Mononuclear cell (primary cell): ENCODE measurements around the gene CXCR5. TPM values are rescaled to one million over a fixed set of nuclear protein-coding genes. Genes with fewer than 3 reads are reported as not detected.

Source experiments
- H3K27me3 ChIP-seq: 2 replicates; pipeline ENCODE4 v1.6.0; 2011; ENCODE audit warnings: low read length, control low read depth; ENCODE audit not compliant: insufficient read depth
- H3K4me1 ChIP-seq: 2 replicates; pipeline ENCODE4 v1.5.1; 2011; ENCODE audit warnings: mild to moderate bottlenecking, low read length, control low read depth; ENCODE audit not compliant: insufficient read depth
- H3K4me3 ChIP-seq: 2 replicates; pipeline ENCODE4 v1.5.1; 2011; ENCODE audit warnings: mild to moderate bottlenecking, low read length, moderate library complexity
- H3K9me3 ChIP-seq: 2 replicates; pipeline ENCODE4 v1.5.1; 2011; ENCODE audit warnings: low read depth, mild to moderate bottlenecking, control low read depth, low read length
- total RNA-seq: library from RNA; depleted of rRNA; stranded (reverse); fragments of >200 nt; gene quantifications from one replicate; pipeline ENCODE4 v1.2.3, GENCODE V29; 2012

The CXCR5 gene
- total RNA-seq, 1 donor, result 11.1 TPM

DNA sequence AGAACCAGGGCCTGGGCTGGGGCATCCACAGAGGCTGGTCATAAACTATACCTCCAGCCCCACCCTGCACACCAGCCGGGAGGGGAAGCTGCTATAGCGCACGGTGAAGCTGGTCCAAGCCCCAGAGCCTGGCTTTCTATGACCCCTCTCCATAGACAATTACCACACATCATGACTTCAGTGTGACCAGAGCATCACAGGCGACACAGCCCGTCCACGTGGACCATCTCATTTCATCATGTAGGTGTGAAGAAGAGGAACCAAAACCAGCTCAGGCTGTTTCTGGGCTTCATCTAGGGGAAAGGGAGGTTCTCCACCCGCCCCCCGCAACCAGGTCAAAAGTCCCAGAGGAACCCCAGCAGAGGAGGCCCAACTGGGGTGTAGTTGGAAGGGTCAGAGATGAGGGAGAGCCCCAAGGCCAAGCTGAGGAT lies 3.0 kb downstream of the CXCR5 start:
- Histone ChIP-seq H3K27me3 (no peaks in the 10 kb centered on the region), H3K9me3 (no peaks in the 10 kb centered on the region), H3K4me1 (peaks cover 67% of the 10 kb centered on the region), H3K4me3 (no peak overlapping the region)

DNA sequence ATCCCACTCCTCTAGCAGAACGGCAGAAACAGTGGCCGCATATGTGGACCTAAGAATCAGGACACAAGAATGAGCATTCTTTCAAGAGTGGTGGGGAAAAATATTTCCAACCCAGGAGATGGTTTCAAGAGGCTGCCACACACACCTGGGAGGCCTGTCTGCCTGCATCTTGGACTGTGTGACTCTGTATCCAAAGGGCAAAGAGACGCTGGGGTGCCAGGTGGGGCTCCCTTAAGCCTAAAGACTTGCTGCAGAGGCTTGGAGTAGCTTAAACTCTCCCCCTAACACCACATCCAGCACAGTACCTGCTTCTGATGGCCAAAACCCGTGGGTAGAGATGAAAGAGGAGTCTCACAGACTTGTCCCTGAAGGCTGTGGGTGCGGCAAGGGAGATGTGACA lies 3.5 kb downstream of the CXCR5 start:
- Histone ChIP-seq H3K4me1 (peaks cover 71% of the 10 kb centered on the region), H3K9me3 (no peaks in the 10 kb centered on the region), H3K4me3 (no peak overlapping the region), H3K27me3 (no peaks in the 10 kb centered on the region)

DNA sequence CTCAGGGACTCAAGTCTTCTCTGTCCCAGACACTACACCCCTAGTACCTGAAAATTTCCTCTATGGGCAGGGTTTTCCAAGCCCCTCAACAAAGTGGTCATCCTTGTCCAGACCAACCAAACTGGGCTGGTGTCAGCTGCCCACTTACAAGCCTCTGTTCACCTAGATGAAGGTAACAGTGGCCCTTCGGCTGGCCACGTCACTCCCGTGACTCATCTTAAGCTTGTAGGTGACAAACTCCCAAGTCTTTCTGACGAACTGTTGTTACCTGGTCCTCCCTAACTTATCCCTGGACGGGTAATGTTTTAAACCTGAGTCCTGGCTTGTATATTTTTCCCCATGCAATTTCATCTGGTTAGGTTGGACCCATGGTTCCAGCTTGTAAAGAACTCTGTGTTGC lies 4.7 kb downstream of the CXCR5 start:
- no peaks in the 10 kb centered on the region for H3K9me3 ChIP-seq
- H3K4me1 ChIP-seq, result peaks cover 71% of the 10 kb centered on the region
- no peak overlapping the region for H3K4me3 ChIP-seq
- H3K27me3 ChIP-seq, result no peaks in the 10 kb centered on the region

DNA sequence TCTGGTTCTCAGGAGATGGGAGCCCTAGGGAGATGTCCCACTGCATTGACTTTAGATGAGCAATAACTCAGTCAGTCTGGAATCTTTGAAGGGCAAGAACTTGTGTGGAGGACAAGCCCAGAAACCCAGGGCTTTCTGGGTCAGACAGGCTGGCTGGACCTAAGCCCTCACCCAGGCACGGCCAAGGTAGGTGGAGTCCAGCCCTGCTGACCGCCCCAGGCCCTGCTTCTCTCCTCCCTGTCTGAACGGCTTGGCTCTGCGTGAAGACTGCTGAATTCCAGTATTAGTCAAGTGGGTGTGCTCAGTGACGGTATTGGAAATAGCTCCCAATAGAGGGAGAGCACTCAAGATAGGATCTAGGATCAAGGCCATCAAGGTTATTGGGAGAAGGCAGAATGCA lies 6.1 kb downstream of the CXCR5 start:
- Histone ChIP-seq H3K27me3 (no peaks in the 10 kb centered on the region), H3K9me3 (no peaks in the 10 kb centered on the region), H3K4me3 (no peak overlapping the region), H3K4me1 (peaks cover 85% of the 10 kb centered on the region)

DNA sequence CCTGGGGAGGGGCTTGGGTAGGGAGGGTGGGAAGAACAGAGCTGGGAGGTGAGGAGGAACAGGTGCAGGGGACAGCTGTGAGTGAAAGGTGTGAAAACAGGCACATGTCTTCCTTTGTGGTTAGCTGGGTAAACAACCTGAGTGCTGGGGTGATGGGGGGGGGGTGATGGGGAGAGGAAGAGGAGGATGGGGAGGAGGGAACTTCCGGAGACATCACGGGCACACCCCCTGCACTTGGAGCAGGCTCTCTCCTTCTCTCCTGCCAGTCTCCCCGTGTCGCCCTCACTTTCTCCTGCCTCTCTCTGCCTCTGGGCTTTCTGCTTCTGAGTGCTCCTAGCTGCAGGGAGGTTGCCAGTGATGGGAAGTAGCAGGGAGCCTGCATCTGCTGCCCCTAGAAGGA lies 8.8 kb downstream of the CXCR5 start:
- Histone ChIP-seq H3K9me3 (no peaks in the 10 kb centered on the region), H3K4me3 (no peak overlapping the region), H3K27me3 (no peaks in the 10 kb centered on the region), H3K4me1 (peaks cover 99% of the 10 kb centered on the region)

DNA sequence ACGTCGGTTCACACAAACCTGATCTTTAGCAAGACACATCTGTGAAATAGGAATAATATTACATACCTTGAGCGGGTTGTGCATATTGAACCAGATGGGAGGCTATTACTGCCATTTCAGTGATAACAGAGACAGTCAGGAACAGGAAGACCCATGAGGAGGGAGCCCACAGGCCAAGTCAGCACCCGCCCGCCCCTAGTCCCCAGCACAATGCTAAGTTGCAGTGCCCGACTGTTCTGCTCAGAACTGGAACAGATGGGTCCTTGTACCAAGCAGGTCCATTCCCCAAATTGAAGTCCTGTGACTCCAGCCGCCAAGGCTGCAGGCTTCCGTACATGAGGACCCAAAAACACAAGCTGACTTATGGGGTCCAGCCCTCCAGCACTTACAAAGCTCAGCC lies 9.3 kb downstream of the CXCR5 start:
- no peaks in the 10 kb centered on the region for H3K9me3 ChIP-seq
- H3K27me3 ChIP-seq, result no peaks in the 10 kb centered on the region
- H3K4me3 ChIP-seq, result no peak overlapping the region
- peaks cover 99% of the 10 kb centered on the region for H3K4me1 ChIP-seq

DNA sequence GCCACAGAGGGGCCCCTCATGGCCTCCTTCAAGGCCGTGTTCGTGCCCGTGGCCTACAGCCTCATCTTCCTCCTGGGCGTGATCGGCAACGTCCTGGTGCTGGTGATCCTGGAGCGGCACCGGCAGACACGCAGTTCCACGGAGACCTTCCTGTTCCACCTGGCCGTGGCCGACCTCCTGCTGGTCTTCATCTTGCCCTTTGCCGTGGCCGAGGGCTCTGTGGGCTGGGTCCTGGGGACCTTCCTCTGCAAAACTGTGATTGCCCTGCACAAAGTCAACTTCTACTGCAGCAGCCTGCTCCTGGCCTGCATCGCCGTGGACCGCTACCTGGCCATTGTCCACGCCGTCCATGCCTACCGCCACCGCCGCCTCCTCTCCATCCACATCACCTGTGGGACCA lies 10.0 kb downstream of the CXCR5 start:
- H3K9me3 ChIP-seq, result no peaks in the 10 kb centered on the region
- H3K4me1 ChIP-seq, result peaks cover 92% of the 10 kb centered on the region
- H3K27me3 ChIP-seq, result no peaks in the 10 kb centered on the region
- H3K4me3 ChIP-seq, result no peak overlapping the region

DNA sequence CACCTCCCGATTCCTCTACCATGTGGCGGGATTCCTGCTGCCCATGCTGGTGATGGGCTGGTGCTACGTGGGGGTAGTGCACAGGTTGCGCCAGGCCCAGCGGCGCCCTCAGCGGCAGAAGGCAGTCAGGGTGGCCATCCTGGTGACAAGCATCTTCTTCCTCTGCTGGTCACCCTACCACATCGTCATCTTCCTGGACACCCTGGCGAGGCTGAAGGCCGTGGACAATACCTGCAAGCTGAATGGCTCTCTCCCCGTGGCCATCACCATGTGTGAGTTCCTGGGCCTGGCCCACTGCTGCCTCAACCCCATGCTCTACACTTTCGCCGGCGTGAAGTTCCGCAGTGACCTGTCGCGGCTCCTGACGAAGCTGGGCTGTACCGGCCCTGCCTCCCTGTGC lies 10.5 kb downstream of the CXCR5 start:
- Histone ChIP-seq H3K4me3 (no peak overlapping the region), H3K4me1 (peaks cover 87% of the 10 kb centered on the region), H3K27me3 (no peaks in the 10 kb centered on the region), H3K9me3 (no peaks in the 10 kb centered on the region)

DNA sequence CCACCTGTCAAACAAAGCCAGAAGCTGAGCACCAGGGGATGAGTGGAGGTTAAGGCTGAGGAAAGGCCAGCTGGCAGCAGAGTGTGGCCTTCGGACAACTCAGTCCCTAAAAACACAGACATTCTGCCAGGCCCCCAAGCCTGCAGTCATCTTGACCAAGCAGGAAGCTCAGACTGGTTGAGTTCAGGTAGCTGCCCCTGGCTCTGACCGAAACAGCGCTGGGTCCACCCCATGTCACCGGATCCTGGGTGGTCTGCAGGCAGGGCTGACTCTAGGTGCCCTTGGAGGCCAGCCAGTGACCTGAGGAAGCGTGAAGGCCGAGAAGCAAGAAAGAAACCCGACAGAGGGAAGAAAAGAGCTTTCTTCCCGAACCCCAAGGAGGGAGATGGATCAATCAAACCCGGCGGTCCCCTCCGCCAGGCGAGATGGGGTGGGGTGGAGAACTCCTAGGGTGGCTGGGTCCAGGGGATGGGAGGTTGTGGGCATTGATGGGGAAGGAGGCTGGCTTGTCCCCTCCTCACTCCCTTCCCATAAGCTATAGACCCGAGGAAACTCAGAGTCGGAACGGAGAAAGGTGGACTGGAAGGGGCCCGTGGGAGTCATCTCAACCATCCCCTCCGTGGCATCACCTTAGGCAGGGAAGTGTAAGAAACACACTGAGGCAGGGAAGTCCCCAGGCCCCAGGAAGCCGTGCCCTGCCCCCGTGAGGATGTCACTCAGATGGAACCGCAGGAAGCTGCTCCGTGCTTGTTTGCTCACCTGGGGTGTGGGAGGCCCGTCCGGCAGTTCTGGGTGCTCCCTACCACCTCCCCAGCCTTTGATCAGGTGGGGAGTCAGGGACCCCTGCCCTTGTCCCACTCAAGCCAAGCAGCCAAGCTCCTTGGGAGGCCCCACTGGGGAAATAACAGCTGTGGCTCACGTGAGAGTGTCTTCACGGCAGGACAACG lies 11.7 kb downstream of the CXCR5 start:
- Histone ChIP-seq H3K27me3 (no peaks in the 10 kb centered on the region), H3K4me1 (peaks cover 75% of the 10 kb centered on the region), H3K9me3 (no peaks in the 10 kb centered on the region), H3K4me3 (no peak overlapping the region)

DNA sequence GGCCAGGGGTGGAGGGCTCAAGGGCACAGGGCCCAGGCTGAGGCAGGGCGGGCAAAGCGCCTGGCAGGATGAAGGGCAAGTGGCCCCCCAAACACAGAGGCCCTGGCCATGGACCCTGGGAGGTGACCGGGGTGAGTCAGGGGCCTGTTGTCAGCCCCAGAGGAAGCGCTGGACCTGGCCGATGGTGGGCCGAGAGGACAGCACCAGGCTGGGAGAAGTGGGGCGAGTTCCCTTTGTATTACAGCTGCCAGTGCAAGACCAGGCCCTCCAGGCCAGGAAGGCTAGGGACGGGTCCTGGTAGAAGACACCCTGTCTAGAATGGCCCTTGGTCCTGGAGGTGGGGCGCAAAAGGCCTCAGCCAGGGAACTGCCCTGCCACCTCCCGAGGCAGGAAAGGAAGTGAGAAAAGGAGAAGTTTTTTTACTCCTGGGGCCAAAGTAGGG lies 12.8 kb downstream of the CXCR5 start:
- Histone ChIP-seq H3K27me3 (no peaks in the 10 kb centered on the region), H3K9me3 (no peaks in the 10 kb centered on the region), H3K4me1 (peaks cover 64% of the 10 kb centered on the region), H3K4me3 (no peak overlapping the region)

DNA sequence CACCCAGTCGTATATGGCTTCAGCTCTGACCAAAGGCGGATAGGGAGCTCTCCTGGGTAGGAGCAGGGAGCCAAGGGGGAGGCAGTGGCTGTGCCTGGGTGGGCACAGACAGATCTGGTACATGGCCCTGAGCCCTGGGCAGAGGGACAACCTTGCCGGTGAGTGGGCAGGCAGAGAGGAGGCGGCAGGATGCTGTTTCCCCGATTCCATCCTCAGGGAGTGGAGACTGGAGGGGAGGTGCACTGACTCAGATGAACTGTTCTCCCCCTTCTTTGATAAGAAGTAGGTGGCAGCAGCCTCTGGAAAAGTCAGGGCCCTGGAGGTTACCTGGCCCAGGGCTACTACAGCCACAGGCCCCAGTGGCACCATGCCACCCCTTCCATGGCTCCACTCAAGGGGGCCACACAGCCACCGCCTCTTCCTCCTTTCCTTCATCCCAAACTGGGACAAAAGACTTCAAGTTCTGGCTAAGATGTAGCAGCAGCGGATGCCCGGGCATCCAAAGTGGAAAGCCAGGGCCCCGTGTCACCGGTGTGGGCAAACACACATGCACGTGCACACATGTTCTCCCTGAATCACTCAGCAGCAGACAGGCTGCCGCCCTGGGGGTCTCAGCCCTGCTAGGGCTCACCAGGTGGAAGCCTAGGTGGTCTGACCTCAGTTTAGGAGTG lies 13.4 kb downstream of the CXCR5 start:
- H3K4me3 ChIP-seq, result no peak overlapping the region
- H3K27me3 ChIP-seq, result no peaks in the 10 kb centered on the region
- H3K4me1 ChIP-seq, result peaks cover 59% of the 10 kb centered on the region

DNA sequence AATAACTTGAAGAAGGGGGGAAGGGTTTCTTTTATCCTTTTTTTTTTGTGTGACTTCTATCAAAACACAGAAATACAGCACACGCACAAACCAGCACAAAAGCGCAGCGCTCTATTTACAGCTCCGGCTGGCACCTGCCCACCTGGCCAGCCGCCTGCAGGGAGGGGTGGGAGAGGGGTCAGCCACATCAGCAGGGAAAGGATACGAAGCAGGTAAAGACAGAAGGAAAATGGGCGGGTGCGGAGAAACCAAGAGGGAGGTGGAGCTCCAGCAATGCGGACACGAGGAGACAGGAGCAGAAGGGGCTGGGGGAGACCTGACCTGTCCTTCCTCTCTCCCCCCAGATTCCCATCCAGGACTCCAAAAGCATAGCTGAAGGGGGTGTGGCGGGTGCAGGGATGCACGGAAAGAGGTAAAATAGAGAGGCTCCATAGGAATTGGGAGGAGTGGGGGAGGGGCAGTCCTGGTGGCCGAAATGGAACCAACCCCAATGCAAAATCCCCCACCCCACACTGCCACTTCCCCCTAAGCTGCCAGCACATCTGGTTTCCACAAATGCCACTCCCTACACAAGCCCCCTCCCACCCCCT lies 14.1 kb downstream of the CXCR5 start:
- Histone ChIP-seq H3K4me3 (no peak overlapping the region), H3K4me1 (peaks cover 51% of the 10 kb centered on the region), H3K27me3 (no peaks in the 10 kb centered on the region), H3K9me3 (no peaks in the 10 kb centered on the region)

More for the DNA sequence above, 13.4 kb downstream of the CXCR5 start:
- H3K9me3 ChIP-seq, result no peaks in the 10 kb centered on the region

DNA sequence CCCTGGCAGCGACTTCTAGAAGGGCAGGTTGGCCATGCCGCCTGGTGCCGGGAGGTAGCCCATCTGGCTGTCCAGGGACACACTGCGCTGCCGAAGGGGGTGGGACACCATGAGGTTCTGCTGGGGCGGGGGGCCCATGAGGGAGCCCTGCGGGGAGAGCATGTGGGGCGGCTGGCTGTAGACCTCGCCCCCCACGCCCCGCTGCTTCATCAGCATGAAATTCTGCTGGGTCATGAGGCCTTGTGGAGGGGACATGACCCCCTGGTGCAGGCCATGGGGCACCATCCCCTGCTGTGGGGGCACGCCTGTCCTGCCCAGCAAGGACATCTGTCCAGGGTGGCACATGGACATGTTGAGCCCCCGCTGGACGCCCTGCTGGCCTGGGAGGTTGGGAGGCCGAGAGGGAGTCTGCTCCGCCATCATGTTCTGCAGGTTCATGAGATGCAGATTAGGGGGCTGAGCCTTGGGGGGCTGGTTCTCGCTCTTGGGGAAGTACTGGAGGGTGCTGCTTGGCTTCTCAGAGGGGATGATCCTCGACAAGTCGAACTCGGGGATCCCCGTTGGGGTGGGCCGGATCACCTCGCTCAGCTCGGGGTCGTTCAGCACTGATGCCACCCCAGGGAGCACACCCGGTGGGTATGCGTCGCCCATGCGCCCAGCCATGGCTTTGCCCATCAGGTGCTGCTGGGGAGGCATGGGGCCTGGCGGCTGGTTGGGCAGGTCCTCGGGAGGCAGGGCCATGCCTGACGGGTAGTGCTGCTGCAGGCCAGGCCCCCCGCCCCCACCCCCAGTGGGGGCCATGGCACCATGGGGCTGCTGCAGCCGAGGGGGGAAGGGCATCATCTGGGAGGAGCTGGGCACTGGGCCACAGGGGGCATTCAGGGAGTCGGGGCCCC lies 15.0 kb downstream of the CXCR5 start:
- H3K4me3 ChIP-seq, result no peak overlapping the region
- peaks cover 43% of the 10 kb centered on the region for H3K4me1 ChIP-seq
- H3K9me3 ChIP-seq, result no peaks in the 10 kb centered on the region
- H3K27me3 ChIP-seq, result no peaks in the 10 kb centered on the region

DNA sequence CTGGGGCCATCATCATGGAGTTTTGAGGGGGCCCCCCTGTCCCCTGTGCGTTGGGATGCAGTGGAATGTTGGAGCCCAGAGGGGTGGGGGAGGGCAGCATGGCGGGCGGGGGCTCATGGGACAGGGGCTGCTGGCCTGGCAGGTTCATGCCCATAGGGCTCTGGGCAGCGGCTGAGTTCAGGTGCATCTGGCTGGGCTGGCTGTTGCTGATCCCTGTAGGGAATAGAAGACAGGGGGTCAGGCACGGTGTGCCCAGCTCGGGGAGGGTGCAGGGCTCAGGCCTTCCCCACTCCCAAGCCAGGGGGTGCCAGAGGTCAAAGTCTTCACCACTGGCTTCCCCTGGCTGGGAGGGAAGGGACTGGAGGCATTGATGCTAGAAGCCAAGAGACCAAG lies 15.6 kb downstream of the CXCR5 start:
- no peak overlapping the region for H3K4me3 ChIP-seq
- no peaks in the 10 kb centered on the region for H3K9me3 ChIP-seq
- peaks cover 36% of the 10 kb centered on the region for H3K4me1 ChIP-seq
- no peaks in the 10 kb centered on the region for H3K27me3 ChIP-seq
